GM18951 (cell line): ENCODE measurements around the gene IYD.
"Not testable (repeated sequence)": the region's sequence is repeated elsewhere in the genome, so short reads cannot be mapped to it uniquely, and the experiment has no call there.

Source experiments
- POLR2A ChIP-seq: IDR thresholded peaks from 4 replicates; pipeline ENCODE4 v1.6.1; 2011; ENCODE audit warnings: mild to moderate bottlenecking; ENCODE audit not compliant: insufficient read length, insufficient read depth; ENCODE audit errors: extremely low read depth
- in situ Hi-C: fragments of 300-500 bp; cut with MboI; formaldehyde crosslinking; loops from one replicate; pipeline ENCODE4 v1.12.0; 2022; ENCODE audit warnings: low sequenced_read_pairs, mixed read lengths, inconsistent platforms; ENCODE audit not compliant: unreplicated experiment

Gene IYD

GRCh38 chr6:150361876-150362275, 6.9 kb upstream of the IYD start:
- in situ Hi-C loops, result no loop called here
- TF ChIP-seq POLR2A, result no peak

DNA sequence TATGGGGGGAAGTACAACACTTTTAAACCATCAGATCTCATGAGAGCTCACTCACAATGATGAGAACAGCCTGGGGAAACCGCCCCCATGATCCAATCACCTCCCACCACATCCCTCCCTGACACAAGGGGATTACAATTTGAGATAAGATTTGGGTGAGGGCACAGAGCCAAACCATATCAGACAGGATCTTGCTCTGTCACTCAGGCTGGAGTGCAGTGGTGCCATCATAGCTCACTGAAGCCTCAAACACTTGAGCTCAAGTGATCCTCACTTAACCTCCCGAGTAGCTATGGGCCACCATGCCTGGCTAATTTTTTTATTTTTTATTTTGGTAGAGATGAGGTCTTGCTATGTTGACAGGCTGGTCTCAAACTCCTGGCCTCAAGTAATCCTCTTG, 5.1 kb upstream of the IYD start:
- in situ Hi-C loops, result no loop called here
- no peak for TF ChIP-seq POLR2A

DNA sequence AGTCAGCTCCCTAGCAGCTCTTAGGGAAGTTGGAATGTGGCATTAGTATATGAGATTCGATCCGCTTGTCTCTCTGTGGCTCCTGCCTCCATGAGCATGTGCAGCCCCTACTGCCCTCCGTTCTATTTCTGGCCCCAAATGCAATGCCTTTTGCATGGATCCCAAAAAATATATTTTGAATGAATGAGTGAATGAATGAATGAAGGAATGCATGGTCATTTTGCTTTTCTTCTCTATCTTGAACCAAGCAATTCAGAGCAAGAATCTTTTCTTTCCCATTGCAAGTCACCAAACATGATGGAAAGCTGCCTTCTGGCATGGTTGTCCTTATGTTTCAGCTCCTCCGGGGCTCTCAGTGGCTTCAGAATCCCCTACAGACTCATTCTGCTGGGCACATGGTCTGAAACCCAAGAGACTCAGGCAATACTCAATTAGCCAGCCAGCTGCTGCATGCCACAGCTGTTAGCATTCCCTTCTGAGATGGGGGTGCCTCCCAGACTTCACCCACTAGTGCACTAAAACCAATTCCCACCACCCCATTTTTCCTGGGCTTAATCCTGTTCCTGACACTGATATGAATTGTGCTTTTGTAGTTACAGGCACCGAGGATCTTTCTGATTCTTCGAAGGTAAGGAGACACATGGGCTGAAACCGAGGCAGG, 2.6 kb upstream of the IYD start:
- in situ Hi-C loops, result no loop called here
- TF ChIP-seq POLR2A, result no peak

- TF ChIP-seq POLR2A, result no peak
- in situ Hi-C loops, result no loop called here
These were observed 596 bp downstream of the IYD start for GRCh38 chr6:150369408-150369807.

DNA sequence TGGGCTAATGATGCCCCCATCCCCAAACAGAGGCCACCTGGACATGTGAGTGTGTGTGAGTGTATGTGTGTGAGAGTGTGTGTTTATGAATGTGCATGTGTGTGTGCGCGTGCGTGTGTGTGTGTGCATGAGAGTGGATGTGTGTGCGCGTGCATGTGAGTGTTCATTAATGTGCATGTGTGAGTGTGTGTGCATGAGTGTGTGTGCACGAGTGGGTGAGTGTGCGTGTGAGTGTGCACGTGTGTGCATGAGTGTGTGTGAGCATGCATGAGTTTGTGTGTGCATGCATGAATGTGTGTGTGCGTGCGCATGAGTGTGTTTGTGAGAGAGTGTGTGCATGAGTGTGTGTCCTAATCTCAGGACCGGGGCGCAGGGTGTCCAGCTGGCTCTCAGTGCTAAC, 1.3 kb downstream of the IYD start:
- in situ Hi-C loops, result no loop called here
- TF ChIP-seq POLR2A, result no peak

DNA sequence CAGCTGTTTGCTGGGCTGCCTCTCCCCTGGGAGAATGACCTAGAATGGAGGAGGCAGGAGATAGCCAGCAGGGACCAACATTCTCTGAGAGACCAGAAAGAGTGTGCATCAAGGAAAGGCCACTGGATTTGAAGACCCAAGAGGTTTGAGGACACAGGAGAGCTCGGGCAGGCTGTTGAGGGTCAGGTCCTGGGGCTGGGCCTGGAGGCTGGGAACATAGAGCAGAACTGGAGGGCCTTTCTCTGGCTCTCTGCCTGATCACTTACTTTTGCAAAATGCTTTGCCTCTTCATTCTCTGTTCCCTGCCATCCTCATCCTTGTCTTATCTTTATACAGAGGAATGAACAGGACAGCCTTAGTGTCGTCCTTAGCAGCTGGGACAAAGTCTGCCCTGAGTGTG, 2.5 kb downstream of the IYD start:
- no peak for TF ChIP-seq POLR2A
- in situ Hi-C loops, result no loop called here

- TF ChIP-seq POLR2A, result no peak
- in situ Hi-C loops, result no loop called here
These were observed 3.2 kb downstream of the IYD start for GRCh38 chr6:150372051-150372450.

GRCh38 chr6:150373260-150373701, 4.5 kb downstream of the IYD start:
- in situ Hi-C loops, result no loop called here
- TF ChIP-seq POLR2A, result no peak

DNA sequence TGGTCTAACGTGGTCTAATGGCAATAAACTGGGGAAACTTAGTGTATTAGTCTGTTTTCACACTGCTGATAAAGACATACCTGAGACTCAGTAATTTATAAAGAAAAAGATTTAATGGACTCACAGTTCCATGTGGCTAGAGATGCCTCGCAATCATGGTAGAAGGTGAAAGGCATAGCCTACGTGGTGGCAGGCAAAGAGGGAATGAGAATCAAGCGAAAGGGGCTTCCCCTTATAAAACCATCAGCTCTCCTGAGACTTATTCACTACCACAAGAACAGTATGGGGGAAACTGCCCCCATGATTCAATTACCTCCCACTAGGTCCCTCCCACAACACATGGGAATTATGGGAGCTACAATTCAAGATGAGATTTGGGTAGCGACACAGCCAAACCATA, 5.5 kb downstream of the IYD start:
- in situ Hi-C loops, result not testable (repeated sequence)

- no peak for TF ChIP-seq POLR2A
- in situ Hi-C loops, result no loop called here
These were observed 8.5 kb downstream of the IYD start for GRCh38 chr6:150377211-150377781.

GRCh38 chr6:150380256-150380655, 11.4 kb downstream of the IYD start:
- in situ Hi-C loops, result no loop called here

GRCh38 chr6:150382171-150382570, 13.4 kb downstream of the IYD start:
- no peak for TF ChIP-seq POLR2A
- in situ Hi-C loops, result no loop called here

More at GRCh38 chr6:150380256-150380655, 11.4 kb downstream of the IYD start:
- TF ChIP-seq POLR2A, result no peak

DNA sequence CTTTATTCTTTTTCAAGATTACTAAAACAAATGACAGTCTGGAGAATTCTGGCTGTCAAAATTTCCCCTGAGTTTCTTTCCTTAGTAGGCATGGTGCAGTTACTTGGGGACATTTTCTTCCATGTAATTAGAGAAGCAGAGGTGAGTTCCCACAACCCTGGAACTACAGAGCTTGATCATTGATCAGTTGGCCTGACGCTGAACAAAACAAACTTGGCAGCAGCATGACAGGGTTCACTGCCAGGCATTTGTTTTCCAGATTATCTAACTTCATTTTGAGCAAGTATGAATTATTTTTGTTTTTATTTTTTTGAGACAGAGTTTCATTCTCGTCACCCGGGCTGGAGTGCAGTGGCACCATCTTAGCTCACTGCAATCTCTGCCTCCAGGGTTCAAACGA, 22.6 kb downstream of the IYD start:
- no peak for TF ChIP-seq POLR2A
- in situ Hi-C loops, result no loop called here

DNA sequence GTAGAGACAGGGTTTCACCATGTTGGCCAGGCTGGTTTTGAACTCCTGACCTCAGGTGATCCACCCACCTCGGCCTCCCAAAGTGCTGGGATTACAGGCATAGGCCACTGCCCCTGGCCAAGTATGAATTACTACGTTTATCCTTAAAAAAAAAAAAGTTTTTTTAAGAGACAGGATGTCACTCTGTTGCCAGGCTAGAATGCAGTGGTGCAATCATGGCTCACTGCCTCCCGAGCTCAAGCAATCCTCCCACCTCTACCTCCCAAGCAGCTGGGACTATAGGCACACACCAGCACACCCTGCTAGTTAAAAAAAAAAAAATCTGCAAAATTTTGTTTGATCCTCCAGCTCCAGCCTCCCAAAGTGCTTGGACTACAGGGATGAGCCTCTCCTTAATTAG, 23.1 kb downstream of the IYD start:
- TF ChIP-seq POLR2A, result no peak
- in situ Hi-C loops, result no loop called here
